Left cardiac atrium (tissue), 4 donors: ENCODE measurements around the gene PON2. TPM values are rescaled to one million over a fixed set of nuclear protein-coding genes. Genes with fewer than 3 reads are reported as not detected.
"Not testable (repeated sequence)": the region's sequence is repeated elsewhere in the genome, so short reads cannot be mapped to it uniquely, and the experiment has no call there.

Source experiments
- ATAC-seq, 2 donors: fragments of 200-7000 bp; cut with Tn5 transposase; one replicate each; pipeline ENCODE4 v1.9.1; 2020; ENCODE audit warnings: mild to moderate bottlenecking in 2 of 2, moderate library complexity in 2 of 2
- DNase-seq: peaks from one replicate; pipeline ENCODE4 v3.0.0-alpha.2; 2020
- intact Hi-C, 2 donors: fragments of 100-400 bp; cut with DNase I; formaldehyde crosslinking; loops; one replicate each; pipeline versions ENCODE4 v1.14.1 to v1.15.1; 2022 to 2023
- total RNA-seq, 2 donors: library from RNA; stranded (reverse); fragmentation: NEBNext Ultra II Directional; extraction: Animal tissue kit (Norgen Biotek cat#: 25700); gene quantifications; one replicate each; pipeline ENCODE4 v1.2.1, GENCODE V29; 2021
- donor health status: DM: no; HTN: yes; CAD: no.
- donor health status: DM: no; HTN: yes; CAD: no; lungs with severe emphysema.
- donor health status: DM: yes; HTN: yes; CAD: no.
- donor health status: Dilated cardiomyopathy.

Gene PON2
- total RNA-seq, 2 donors from 2014 or later, result 45.5 to 53.1 TPM

DNA sequence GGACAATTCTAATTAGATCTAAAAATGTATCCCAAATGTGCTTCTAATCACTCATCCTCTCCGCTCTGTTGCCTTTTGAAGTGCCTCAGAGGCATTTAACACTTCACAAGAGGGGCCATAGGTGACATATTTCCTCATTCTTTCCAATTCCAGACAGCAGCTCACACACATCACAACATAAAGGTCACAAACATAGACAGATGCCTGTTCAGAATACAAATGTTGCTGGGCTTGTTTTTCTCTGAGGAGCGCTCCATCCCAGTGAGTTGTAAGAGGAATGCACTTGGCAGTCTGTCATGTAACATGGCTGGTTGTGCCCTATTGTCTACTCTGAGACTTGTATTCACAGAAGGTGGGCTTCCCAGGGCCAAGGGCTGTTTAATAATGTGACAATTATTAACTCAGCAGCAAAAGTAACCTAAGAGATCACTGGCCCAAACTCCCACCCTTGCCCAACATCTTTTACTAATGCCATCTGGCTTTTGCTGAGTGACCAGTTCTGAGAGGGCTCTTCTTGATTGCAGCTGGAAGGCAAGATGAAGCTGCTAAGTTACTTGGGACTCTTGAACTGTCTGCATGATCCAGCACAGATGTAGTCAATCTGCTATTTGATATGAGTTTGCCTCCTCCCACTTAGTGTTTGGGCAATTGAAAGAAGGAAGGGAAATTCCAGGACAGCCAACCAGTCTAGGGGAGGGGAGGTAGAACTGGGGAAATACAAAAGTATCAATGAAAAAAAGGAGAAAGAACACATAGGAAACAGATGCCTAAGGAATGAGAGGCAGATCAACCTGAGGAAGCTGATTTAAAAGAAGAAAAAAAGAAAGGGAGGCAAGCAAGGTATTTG is 13.6 kb downstream of the PON2 start:
- no peak for DNase-seq
- peak; percentile 31 to 41 for ATAC-seq
- intact Hi-C loops, result no loop called here

DNA sequence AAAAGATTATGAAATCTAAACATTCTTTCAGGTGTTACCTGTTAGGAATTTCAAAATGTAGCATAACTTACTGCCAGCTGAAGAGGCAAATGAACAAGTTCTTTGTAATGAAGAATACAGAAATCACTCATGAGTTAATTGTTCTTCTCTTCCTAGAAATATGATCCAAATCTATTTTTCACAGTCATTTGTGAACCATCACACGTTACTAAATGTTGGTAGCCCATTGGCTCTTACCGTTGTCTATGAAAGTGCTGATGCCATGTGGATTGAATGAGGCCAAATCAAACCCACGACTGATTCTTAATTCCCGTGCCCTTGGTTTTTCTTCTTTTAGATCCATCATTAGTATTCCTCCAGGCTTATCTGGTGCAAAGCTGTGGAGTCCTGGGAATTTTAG is 22.8 kb downstream of the PON2 start:
- DNase-seq (no peak), ATAC-seq (no peak)
- intact Hi-C loops, result no loop called here

DNA sequence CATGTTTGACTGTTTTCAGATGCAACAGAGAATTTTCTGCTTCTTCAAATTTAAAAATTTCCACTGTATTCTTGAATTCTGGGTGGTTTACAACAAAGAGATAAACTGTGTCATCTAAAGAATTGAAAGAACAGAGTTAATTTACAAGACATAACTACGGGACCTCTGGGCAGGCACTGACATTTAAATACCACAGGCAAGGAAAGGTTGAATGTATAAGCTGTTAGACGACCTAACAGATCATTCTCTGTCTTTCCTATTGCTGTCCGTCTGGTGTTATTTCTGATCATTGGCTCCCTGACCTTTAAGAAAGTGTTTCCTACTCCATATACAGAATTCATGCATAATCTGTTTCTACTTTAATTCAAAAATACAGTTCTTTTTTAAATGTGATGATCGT is 23.2 kb downstream of the PON2 start:
- intact Hi-C loops, result no loop called here
- ATAC-seq (no peak), DNase-seq (no peak)

DNA sequence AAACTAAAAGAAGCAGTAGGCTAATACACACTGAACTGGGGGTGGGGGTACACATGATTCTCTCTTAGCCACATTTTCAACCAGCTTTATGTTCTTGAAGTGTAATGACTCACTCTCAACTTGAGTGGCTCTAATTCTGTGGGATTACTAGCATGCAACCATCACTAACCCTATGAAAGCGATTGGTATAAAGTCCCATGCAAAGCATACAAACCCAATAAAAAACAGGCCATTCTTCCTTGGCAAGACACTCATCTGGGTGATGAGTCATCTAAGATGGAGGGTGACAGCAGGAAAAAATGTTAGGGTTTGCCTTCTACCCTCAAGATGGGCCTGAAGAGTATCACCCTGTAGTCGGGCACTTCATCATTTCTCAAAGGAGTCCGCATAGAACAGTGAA is 23.8 kb downstream of the PON2 start:
- no peak for DNase-seq
- intact Hi-C loops, result no loop called here
- ATAC-seq, result no peak

DNA sequence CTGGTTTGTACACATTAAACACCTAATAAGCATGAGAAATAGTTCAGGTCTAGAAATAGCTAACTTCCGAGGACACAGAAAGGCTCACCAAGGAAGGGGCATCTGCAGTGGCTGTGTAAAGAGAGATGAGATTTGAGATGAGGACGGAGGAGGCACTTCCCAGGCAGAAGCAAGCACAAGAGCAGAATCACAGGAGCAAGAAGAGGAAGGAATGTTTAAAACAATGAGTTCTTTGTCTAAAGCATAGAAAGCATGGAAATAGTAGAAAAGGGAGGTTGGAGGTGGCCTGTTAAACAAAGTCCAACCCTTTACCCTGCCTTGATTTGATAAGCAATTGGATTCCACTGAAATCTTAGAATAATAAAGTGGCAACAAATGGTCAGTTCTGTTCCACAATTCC is 27.1 kb downstream of the PON2 start:
- intact Hi-C loops, result no loop called here
- DNase-seq (no peak), ATAC-seq (no peak)

DNA sequence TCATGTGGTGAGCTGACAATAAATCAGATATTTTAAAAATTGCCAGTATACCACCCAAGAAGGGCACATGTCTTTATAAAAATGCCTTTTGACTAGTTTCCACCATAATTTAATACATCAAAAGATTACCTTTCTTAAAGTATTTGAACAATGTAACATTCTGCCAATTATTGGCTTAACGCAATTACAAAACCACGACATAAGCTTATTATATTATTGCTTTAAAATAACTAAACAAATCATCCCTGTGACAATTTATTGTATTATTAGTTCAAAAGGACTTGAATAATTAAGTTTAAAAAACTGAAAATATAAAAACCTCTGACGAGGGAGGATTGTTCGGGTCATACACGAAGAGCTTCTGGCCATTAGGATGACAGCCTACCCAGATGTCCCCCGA is 29.0 kb downstream of the PON2 start:
- intact Hi-C loops, result no loop called here
- ATAC-seq (no peak), DNase-seq (no peak)

DNA sequence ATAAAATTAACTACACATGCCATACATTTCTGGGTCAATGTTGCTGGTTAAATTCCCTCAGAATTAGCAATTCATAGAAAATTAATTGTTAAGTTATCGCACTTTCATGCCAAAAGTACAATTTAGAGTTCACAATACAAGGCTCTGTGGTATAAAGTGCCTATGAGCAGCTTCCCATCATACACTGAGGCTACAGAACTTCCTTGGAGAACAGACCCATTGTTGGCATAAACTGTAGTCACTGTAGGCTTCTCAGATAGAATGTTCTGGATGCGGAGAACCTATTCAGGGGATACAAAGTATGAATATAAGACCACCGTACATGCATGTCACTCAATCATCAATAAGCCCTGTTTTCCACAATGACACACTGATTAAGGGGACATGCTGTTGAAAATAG is 29.6 kb downstream of the PON2 start:
- DNase-seq, result no peak
- intact Hi-C loops, result no loop called here
- ATAC-seq, result no peak

DNA sequence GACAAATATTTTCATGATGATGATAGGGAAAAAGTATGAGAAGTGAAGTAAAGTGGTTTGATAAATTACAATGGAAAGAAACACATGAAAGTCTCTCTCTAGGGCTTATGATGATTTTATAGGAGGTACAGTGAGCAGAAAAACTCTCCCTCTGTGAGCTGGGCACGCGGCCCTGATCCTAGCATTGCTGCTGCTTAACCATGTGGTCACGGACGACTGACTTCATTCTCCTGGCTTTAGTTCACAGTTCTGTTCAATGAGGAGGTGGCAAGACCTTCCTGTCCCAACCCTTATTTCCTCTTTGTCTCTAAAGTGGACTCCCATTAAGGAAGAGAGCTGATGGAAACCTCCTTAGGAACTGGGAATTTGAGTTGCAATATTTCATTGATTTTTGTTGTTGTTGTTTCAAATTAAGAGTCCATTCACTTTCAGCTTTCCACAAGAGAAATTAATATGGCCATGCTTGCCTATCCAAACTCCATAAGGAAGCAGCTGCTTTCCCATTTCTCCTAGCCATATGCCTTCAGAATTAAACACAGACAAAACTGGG is 30.4 kb downstream of the PON2 start:
- DNase-seq, result peak; percentile 43
- intact Hi-C loops, result no loop called here
- peak; percentile 30 to 78 for ATAC-seq

DNA sequence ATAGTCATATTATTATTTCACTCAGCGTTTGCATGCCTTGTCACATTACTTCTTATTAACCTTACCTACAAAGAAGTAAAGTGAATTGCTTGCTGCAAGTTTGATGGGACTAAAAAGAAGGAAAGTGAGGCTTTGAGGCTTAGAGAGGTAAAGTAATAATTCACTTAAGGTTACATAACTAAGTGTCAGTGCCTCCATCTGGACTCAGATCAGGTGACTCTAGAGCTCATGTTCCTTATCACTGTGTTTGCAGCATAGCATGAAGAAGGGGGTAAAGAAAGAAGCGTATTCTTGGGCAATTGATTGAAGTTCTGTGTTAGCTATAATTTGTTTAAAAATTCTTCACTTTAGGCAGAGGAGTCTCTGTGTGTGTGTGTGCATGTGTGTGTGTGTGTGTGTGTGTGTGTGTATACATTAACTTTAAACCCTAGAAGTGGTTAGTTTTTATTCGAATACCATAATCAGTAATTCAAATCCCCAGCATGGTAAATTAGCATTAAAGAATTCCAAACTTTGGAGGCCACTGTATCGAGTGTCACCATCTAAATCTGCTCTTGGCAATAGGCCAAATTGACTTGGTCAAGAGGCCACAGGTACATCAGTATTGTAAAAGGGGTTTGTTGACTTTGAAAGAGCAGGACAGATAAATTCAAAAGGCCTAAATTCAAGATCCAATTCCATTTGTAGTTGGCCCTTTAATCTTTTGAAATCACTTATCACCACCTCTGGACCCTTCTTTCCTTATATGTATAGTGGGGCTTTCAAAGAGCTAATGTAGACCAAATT is 36.5 kb downstream of the PON2 start:
- no peak for ATAC-seq
- DNase-seq, result no peak
- intact Hi-C loops, result no loop called here

DNA sequence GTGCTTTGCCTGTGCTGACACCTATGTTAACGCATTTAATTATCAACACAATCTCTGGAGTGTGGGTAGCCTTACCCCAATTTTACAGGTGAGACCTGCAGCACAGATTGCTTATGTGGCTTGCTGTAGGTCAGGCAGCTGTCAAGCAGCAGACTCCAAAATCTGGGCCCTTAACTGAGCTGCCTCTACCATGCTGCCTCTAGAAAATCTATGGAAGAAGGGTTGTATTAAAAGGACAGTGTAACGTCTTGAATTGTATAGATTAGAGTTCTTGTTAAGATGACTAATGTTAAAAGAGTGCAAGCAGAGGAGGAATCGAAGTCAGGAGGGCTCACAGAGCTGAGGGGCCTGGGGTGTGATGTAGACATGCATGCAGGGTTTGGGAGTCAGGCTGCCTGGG is 37.4 kb downstream of the PON2 start:
- ATAC-seq (no peak), DNase-seq (no peak)
- intact Hi-C loops, result no loop called here

DNA sequence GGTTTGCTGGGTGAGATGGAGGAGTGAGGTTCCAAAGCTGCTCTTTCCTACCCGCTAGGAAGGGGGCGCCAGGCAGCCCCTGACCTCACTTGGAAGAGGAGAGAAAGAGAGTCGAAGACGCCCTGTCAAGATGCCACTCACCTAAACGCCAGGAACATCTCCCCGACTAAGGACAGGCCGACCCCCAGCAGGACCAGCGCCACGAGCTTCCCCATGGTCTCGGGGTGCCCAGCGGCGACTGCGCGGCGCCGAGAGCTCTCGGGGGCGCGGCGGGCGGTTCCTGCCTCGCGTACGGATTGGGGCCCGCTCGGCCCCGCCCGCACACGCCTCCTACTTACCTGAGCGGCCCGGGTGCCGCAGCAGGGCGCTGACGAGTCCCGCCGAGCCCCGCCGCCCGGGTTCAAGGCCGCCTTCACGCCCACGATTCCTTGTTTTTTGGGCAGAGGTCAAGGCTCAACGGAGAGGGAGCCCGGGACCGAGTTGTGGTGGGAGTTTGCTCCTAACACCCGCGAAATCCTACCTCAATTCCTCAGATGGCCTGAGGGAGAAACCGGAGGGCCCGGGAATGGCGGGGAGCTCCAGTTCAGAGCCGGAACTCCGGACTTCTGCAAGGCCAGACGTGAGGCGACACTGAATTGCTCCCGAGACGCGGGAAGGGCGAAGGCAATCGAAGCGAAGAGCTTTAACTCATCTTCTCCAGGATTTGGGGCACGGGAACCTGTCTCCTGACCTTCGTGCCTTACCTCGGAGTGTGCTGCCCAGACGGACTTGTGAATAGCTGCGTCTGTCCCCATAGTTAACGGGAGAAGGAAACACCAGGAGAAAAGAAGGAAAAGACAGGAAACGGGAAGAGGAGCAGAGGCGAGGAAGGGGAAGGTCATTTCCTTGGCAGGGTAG is 38.4 kb downstream of the PON2 start, which contains the start of gene PON3:
Gene PON3, minus strand, starts transcription at position 240 of the 897 bp plus-strand sequence. Its CDS starts 25 bp downstream, at position 215.
- peak; percentile 25 for DNase-seq
- ATAC-seq, result peak; percentile 67 to 84
- intact Hi-C loops, result no loop called here

DNA sequence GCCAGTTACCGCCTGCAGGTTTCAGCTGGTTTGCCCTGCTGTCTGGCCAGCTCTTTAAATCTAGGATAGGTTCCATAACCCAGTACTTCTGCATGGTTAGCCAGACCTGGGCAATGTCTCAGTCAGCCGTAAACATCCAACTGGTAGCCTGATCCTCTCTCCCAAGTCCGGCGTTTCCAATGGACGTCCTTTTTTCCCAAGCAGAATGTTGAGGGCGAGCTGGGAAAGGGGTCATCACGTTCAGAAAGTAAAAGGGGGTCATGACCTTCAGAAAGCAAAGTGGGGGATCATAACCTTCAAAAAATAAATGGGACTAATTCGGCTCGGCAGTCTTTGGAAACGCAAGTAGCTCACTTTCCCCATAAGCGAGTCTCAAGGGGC is 39.1 kb downstream of the PON2 start:
- intact Hi-C loops, result no loop called here
- ATAC-seq, result no peak
- DNase-seq, result no peak

DNA sequence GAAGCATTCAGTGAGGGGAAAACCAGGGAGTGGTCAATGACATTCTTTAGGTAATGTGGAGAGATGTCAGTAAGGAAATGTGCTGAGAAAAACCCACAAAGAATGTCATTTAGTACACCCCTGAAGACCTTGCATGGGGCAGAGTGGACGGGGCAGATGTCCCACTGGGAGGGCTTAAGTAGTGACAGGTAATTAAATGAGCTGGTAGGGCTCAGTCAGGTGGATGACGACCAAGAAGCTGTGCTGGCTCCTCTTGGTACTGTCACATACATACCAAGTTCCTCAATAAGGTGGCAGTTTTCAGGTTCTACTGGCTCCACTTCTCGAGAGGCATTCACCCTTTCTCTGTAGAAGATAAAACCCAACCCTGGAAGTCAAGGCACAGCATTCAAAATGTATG is 40.5 kb downstream of the PON2 start:
- ATAC-seq, result no peak
- intact Hi-C loops, result no loop called here
- DNase-seq, result no peak

DNA sequence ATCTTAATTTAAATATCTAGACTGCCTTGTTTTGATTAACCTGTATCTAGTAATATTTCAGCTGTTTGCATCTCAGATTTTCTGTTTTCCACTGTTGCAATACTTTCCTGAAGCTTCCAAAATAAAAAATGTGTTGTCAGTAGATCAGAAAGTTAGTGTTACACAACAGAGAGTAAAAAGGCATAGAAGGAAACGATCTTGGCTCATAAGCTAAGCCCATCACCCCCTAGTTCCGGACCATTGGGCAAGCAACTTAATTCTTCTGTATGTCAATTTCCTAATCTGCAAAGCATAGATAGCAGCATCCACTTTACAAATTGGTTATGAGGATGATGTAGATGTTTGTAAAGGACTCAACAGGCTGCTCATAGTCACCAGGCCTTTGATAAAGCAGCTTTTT is 43.1 kb downstream of the PON2 start:
- intact Hi-C loops, result no loop called here
- ATAC-seq (no peak), DNase-seq (no peak)

DNA sequence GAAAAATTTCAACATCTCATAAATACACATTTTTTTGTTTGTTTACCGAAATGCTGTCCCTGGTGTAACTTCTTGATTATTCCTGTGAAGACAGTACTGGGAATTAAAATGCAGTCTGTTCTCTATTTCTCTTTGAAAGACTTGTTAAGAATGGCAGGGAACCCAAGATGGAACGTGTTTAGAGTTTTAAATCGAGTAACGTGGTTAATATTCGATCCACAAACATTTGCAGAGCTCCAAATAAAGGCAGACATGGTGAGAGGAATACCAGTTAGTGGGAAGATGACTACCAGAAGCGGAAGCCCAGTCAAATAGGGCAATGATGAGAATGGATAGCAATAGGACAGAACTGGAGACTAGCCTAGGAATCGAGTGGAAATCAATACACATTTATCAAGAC is 45.3 kb downstream of the PON2 start:
- DNase-seq, result no peak
- intact Hi-C loops, result no loop called here
- ATAC-seq, result no peak

DNA sequence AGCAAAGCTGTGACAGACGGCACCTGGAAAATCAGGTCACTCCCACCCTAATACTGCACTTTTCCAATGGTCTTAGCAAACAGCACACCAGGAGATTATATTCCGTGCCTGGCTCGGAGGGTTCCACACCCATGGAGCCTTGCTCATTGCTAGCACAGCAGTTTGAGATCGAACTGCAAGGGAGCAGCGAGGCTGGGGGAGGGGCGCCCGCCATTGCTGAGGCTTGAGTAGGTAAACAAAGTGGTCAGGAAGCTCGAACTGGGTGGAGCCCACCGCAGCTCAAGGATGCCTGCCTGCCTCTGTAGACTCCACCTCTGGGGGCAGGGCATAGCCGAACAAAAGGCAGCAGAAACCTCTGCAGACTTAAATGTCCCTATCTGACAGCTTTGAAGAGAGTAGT is 55.4 kb downstream of the PON2 start:
- ATAC-seq, DNase-seq, intact Hi-C loops: not testable (repeated sequence)

DNA sequence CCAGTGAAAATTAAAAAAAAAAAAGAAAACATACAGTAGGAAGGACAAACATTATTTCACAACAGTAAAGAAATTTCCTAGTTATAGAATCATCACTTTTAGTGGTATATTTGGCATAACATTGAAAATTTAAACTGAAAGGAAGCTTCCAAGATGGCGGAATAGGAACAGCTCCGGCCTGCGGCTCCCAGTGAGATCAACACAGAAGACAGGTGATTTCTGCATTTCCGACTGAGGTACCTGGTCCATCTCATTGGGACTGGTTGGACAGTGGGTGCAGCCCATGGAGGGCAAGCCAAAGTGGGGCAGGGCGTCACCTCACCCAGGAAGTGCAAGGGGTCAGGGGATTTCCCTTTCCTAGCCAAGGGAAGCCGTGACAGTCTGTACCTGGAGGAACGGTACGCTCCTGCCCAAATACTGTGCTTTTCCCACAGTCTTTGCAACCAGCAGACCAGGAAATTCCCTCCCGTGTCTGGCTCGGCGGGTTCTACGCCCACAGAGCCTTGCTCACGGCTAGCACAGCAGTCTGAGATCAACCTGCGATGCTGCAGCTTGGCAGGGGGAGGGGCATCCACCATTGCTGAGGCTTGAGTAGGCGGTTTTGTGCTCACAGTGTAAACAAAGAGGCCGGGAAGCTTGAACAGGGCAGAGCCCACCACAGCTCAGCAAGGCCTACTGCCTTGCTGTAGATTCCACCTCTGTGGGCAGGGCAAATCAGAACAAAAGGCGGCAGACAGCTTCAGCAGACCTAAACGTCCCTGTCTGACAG is 58.0 kb downstream of the PON2 start:
- ATAC-seq (no peak), DNase-seq (no peak)
- intact Hi-C loops, result no loop called here

DNA sequence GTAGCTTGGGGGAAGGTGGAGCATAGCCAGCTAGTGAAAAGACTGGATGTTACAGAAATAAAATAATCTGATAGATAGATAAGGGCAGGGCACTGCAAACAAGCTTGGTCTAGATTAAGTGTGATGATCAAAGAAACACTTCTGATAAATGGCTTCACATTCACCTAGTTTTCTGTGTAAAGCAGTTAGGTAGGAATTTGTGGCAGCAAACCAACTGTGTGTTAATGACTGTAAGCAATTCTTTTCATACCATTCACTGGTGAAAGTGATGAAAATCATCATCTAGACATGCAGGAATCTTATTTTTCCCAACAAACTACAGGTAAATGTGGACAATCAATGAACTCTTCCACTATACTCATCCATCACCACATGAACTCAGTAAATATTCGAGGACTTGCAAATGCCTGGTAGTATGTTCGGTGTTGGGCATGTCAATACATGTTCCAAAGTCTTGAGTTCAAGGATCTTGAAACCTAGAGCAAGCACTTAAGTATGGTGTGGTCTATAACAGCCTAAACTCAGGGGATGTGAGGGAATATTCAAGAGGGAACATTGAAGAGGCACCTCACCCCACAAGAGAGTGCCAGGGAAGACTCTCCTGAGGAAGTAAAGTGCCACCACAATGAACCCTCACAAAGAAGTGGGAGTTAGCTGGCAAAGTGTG is 59.1 kb downstream of the PON2 start:
- ATAC-seq, result no peak
- no peak for DNase-seq
- intact Hi-C loops, result no loop called here
